HG03025 (cell line): Measurements from ENCODE around the gene ANAPC7.
"Not testable (repeated sequence)": the region's sequence is repeated elsewhere in the genome, so short reads cannot be mapped to it uniquely, and the experiment has no call there.

Experiments used
- ATAC-seq: cut with Tn5 transposase; IDR thresholded peaks from one replicate; pipeline ENCODE4 v1.9.1; 2021; ENCODE audit warnings: mild to moderate bottlenecking, moderate library complexity; ENCODE audit not compliant: unreplicated experiment, low FRiP score

ANAPC7 gene

GRCh38 chr12:110378131-110378790, 25.2 kb downstream of the ANAPC7 start:
- not testable (repeated sequence) for ATAC-seq

GRCh38 chr12:110373962-110374611, 29.4 kb downstream of the ANAPC7 start:
- no peak for ATAC-seq

GRCh38 chr12:110373425-110373824, 30.1 kb downstream of the ANAPC7 start:
- no peak for ATAC-seq

- ATAC-seq = no peak
These were observed 30.5 kb downstream of the ANAPC7 start for GRCh38 chr12:110373025-110373424.

GRCh38 chr12:110372056-110372425, 31.5 kb downstream of the ANAPC7 start:
- ATAC-seq = no peak

GRCh38 chr12:110371408-110372055, 32.0 kb downstream of the ANAPC7 start:
- no peak for ATAC-seq

GRCh38 chr12:110370732-110371231, 32.7 kb downstream of the ANAPC7 start:
- ATAC-seq = no peak

- ATAC-seq = no peak
These were observed 33.5 kb downstream of the ANAPC7 start for GRCh38 chr12:110369992-110370391.

- ATAC-seq = no peak
These were observed 36.2 kb downstream of the ANAPC7 start for GRCh38 chr12:110367181-110367864.

- no peak for ATAC-seq
These were observed 37.0 kb downstream of the ANAPC7 start for GRCh38 chr12:110366321-110367142.

GRCh38 chr12:110365489-110366320, 37.8 kb downstream of the ANAPC7 start:
- ATAC-seq = no peak

GRCh38 chr12:110361216-110361615, 42.3 kb downstream of the ANAPC7 start:
- ATAC-seq = no peak

GRCh38 chr12:110358384-110359097, 45.0 kb downstream of the ANAPC7 start:
- ATAC-seq = not testable (repeated sequence)

GRCh38 chr12:110355073-110355472, 48.4 kb downstream of the ANAPC7 start:
- ATAC-seq = no peak

- no peak for ATAC-seq
These were observed 49.2 kb downstream of the ANAPC7 start for GRCh38 chr12:110354172-110354780.

GRCh38 chr12:110353211-110353965, 50.1 kb downstream of the ANAPC7 start:
- no peak for ATAC-seq

- ATAC-seq = no peak
These were observed 51.1 kb downstream of the ANAPC7 start for GRCh38 chr12:110352401-110352800.

GRCh38 chr12:110351119-110351518, 52.4 kb downstream of the ANAPC7 start:
- ATAC-seq = no peak
